Endothelial cell of umbilical vein (primary cell): ENCODE measurements around the gene TAGLN.

Experiments
- CTCF ChIP-seq, 2 donors: IDR thresholded peaks; 1 replicate in 1 of 2; 2 replicates in 1 of 2; pipeline ENCODE4 v1.5.1; 2011; ENCODE audit warnings: low read length in 2 of 2, mild to moderate bottlenecking in 2 of 2, moderate library complexity in 2 of 2, control low read depth in 1 of 2, inconsistent platforms in 1 of 2, low read depth in 1 of 2; ENCODE audit not compliant: insufficient read depth in 1 of 2; ENCODE audit errors: extremely low read depth in 1 of 2
- GATA2 ChIP-seq: IDR thresholded peaks from 2 replicates; pipeline ENCODE4 v1.7.0; 2011; ENCODE audit warnings: low read depth, mild to moderate bottlenecking, moderate library complexity, mixed read lengths, low read length; ENCODE audit not compliant: insufficient read length, insufficient read depth
- JUN ChIP-seq: IDR thresholded peaks from 2 replicates; pipeline ENCODE4 v1.6.1; 2011; ENCODE audit warnings: borderline replicate concordance, low read depth; ENCODE audit not compliant: insufficient read length, insufficient read depth
- MAX ChIP-seq: IDR thresholded peaks from 2 replicates; pipeline ENCODE4 v1.6.1; 2011; ENCODE audit not compliant: insufficient read depth, insufficient read length
- MYC ChIP-seq: IDR thresholded peaks from one replicate; pipeline ENCODE4 v1.6.1; 2011; ENCODE audit warnings: mild to moderate bottlenecking, low read depth, low read length

- no peak for TF ChIP-seq CTCF (IDR thresholded peaks at IDR 0.05; ENCODE audit: extremely low read depth in 1 of 2, insufficient read depth in 1 of 2, low read depth in 1 of 2, low read length in 2 of 2)
- no peak for TF ChIP-seq GATA2
- no peak for TF ChIP-seq JUN
- TF ChIP-seq MYC: no peak
- TF ChIP-seq MAX: no peak
These were observed 20.8 kb downstream of the TAGLN start for GRCh38 chr11:117219995-117220394.
